BE2C (cell line): ENCODE data around the gene STAG1.
A peak's percentile ranks its signal among the peaks of the same experiment; 100 is the strongest.
"Not testable (repeated sequence)": the region's sequence is repeated elsewhere in the genome, so short reads cannot be mapped to it uniquely, and the experiment has no call there.

Source experiments
- DNase-seq: peaks from one replicate; pipeline ENCODE4 v3.0.0-alpha.2; 2020
- H3K27me3 ChIP-seq: fragments of 250-450 bp; sonication (Bioruptor Pico); 2 replicates; pipeline ENCODE4 v1.5.1; 2020; ENCODE audit warnings: mild to moderate bottlenecking
- H3K36me3 ChIP-seq: fragments of 250-450 bp; sonication (Bioruptor Pico); 2 replicates; pipeline ENCODE4 v1.5.1; 2020; ENCODE audit warnings: mild to moderate bottlenecking
- H3K4me1 ChIP-seq: fragments of 250-450 bp; sonication (Bioruptor Pico); 2 replicates; pipeline ENCODE4 v1.5.1; 2020
- H3K4me3 ChIP-seq: 2 replicates; pipeline ENCODE4 v1.5.1; 2011; ENCODE audit warnings: low read depth, low read length
- H3K9me3 ChIP-seq: fragments of 250-450 bp; sonication (Bioruptor Pico); 2 replicates; pipeline ENCODE4 v1.5.1; 2020
- CTCF ChIP-seq: IDR thresholded peaks from 2 replicates; pipeline ENCODE4 v1.5.1; 2012; ENCODE audit warnings: mild to moderate bottlenecking, low read depth, low read length

Gene STAG1

GRCh38 chr3:136381051-136381450 lies 371.1 kb downstream of the STAG1 start:
- no peaks in the 10 kb centered on the region for H3K27me3 ChIP-seq
- no peak for DNase-seq
- H3K9me3 ChIP-seq = no peaks in the 10 kb centered on the region
- peaks cover 10% of the 10 kb centered on the region for H3K4me1 ChIP-seq
- H3K4me3 ChIP-seq = no peak overlapping the region
- no peaks in the 10 kb centered on the region for H3K36me3 ChIP-seq
- no peak for TF ChIP-seq CTCF

GRCh38 chr3:136380530-136380929 lies 371.6 kb downstream of the STAG1 start:
- no peak for DNase-seq

GRCh38 chr3:136378011-136378410 lies 374.2 kb downstream of the STAG1 start:
- no peak for DNase-seq
- TF ChIP-seq CTCF = no peak
- no peaks in the 10 kb centered on the region for H3K27me3 ChIP-seq
- no peaks in the 10 kb centered on the region for H3K9me3 ChIP-seq
- no peak overlapping the region for H3K4me3 ChIP-seq
- peaks cover 10% of the 10 kb centered on the region for H3K4me1 ChIP-seq
- H3K36me3 ChIP-seq = no peaks in the 10 kb centered on the region

More at GRCh38 chr3:136380530-136380929, 371.6 kb downstream of the STAG1 start:
- H3K36me3 ChIP-seq = no peaks in the 10 kb centered on the region
- H3K4me3 ChIP-seq = no peak overlapping the region
- H3K9me3 ChIP-seq = no peaks in the 10 kb centered on the region
- no peak for TF ChIP-seq CTCF
- H3K4me1 ChIP-seq = peaks cover 10% of the 10 kb centered on the region
- H3K27me3 ChIP-seq = no peaks in the 10 kb centered on the region

- H3K9me3 ChIP-seq = no peaks in the 10 kb centered on the region
- no peak overlapping the region for H3K4me3 ChIP-seq
- TF ChIP-seq CTCF = no peak
- no peaks in the 10 kb centered on the region for H3K27me3 ChIP-seq
- peak; percentile 27 for DNase-seq
- H3K36me3 ChIP-seq = no peaks in the 10 kb centered on the region
- peaks cover 10% of the 10 kb centered on the region for H3K4me1 ChIP-seq
These were observed 374.7 kb downstream of the STAG1 start for GRCh38 chr3:136377508-136377907.

GRCh38 chr3:136375800-136376199 lies 376.4 kb downstream of the STAG1 start:
- not testable (repeated sequence) for H3K9me3 ChIP-seq, H3K27me3 ChIP-seq, H3K36me3 ChIP-seq, DNase-seq, H3K4me1 ChIP-seq, H3K4me3 ChIP-seq

GRCh38 chr3:136366289-136366688 lies 385.9 kb downstream of the STAG1 start:
- Histone ChIP-seq H3K36me3 (no peaks in the 10 kb centered on the region), H3K4me3 (no peak overlapping the region), H3K4me1 (no peaks in the 10 kb centered on the region; the same call in 1 of the 2 replicates), H3K9me3 (no peaks in the 10 kb centered on the region), H3K27me3 (no peaks in the 10 kb centered on the region)
- no peak for DNase-seq
- no peak for TF ChIP-seq CTCF

- Histone ChIP-seq H3K27me3 (no peaks in the 10 kb centered on the region), H3K4me3 (no peak overlapping the region), H3K9me3 (no peaks in the 10 kb centered on the region), H3K36me3 (no peaks in the 10 kb centered on the region; the same call in 1 of the 2 replicates), H3K4me1 (no peaks in the 10 kb centered on the region)
- DNase-seq = no peak
- no peak for TF ChIP-seq CTCF
These were observed 398.7 kb downstream of the STAG1 start for GRCh38 chr3:136353461-136353860.
